Retina (tissue), 1 donor: ENCODE results near the gene ACAD10.
"Not testable (repeated sequence)": the region's sequence is repeated elsewhere in the genome, so short reads cannot be mapped to it uniquely, and the experiment has no call there.

Source experiments
- DNase-seq: peaks from one replicate; pipeline ENCODE4 v3.0.0-alpha.2; 2016

ACAD10 gene

DNA sequence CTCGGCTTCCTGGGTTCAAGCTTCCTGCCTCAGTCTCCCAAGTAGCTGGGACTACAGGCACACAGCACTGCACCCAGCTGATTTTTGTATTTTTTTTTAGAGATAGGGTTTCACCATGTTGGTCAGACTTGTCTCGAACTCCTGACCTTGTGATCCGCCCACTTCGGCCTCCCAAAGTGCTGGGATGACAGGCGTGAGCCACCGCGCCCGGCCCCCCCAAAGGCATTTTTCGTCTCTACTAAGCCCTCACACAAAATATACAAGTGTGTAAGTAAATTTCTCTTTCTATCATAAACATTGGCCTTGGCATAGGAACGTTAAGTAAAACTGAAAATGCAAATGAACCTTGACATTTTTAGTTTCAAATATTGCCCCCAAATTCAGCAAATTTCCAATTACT is 2.1 kb downstream of the ACAD10 start:
- DNase-seq = no peak

GRCh38 chr12:111691262-111691661 is 5.4 kb downstream of the ACAD10 start:
- no peak for DNase-seq

DNA sequence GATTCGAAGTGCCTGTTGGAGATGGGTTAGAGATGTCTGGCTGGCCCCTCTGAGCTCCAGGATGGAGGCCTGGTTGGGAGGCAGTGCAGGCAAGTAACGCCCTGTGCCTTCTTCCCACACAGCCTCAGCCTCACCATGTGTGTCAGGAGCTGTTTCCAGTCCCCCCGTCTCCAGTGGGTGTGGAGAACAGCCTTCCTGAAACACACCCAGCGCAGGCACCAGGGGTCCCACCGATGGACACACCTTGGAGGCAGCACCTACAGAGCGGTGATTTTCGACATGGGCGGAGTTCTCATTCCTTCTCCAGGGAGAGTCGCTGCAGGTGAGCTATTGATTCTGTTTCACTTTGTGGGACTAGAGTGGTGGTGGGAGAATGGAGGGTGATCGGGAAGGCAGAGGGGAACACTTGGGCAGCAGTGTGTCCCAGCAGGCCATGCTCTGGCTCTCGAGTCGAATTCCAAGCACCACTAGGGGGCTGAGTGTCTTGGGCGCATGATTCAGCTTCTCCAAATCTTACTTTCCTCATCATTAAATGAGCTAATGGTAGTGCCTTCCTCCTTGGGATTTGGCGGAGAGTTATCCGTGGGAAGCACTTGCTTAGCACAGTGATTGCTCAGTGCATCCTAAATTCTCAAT is 6.8 kb downstream of the ACAD10 start:
- DNase-seq = no peak

DNA sequence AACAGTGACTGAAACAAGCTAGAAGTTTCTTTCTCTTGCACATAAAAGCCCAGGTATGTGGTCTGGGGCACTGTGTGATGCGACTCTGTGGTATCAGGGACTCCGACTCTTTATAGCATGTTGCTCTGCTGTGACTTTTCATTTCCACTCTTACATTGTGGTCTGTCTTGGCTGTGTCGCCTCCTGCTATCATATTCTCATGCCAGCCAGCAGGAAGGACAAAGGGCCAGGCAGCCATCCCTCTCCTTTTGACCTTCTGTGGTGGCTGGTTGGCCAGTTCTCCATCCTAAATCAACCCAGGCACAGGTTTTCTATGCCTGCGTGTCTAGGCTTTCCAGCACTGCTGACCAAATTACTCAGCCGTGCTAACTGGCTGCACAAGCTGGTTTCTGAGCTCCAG is 8.0 kb downstream of the ACAD10 start:
- no peak for DNase-seq

GRCh38 chr12:111699962-111700361 is 14.1 kb downstream of the ACAD10 start:
- DNase-seq = no peak

DNA sequence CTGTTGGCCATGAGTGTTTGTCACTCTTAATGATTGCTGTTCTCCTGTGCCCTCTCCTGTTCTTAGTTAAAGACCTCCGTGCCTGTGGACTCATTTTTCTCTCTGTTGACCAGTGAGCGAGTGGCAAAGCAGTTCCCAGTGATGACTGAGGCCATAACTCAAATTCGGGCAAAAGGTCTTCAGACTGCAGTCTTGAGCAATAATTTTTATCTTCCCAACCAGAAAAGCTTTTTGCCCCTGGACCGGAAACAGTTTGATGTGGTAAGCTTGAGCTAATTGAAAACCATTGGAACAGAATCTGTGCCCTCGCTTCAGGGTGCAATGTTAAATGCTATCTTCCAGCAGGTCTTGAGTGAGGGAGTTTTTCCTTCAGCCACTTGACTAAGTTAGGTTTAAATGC is 19.8 kb downstream of the ACAD10 start:
- DNase-seq = no peak

DNA sequence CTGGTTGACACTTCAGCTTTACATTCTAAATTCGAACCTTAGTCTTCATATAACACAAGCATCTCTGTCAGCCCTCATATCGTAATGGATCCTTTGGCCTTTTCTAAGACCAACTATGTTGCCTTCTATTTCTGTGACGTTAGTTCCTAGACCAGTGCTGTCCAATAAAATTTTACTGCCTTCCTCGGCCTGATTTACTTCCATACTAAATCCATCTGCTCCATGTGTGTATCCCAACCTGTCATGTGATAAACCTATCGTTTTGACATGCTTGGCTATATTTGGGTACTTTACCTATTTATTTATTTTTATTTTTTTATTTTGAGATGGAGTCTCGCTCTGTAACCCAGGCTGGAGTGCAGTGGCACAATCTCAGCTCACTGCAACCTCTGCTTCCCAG is 20.3 kb downstream of the ACAD10 start:
- no peak for DNase-seq

DNA sequence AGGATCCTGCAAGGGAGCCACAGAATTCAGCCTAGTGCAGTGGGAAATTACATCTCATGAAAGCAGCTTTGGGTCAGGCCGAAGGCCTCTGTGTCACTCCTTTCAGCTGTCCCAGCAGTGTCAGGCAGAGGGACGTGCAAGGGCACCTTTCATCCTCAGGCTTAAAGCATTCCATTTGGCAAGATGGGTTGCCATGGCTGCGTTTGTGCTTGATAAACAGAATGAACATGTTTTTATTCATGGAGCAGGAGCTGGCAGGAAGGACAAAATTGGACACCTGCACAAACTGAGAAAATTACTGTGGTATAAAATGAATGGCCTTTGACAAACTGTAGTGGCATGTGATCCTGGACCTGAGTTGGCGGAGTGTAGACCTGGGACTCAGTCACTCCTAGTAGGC is 29.4 kb downstream of the ACAD10 start:
- DNase-seq = no peak

DNA sequence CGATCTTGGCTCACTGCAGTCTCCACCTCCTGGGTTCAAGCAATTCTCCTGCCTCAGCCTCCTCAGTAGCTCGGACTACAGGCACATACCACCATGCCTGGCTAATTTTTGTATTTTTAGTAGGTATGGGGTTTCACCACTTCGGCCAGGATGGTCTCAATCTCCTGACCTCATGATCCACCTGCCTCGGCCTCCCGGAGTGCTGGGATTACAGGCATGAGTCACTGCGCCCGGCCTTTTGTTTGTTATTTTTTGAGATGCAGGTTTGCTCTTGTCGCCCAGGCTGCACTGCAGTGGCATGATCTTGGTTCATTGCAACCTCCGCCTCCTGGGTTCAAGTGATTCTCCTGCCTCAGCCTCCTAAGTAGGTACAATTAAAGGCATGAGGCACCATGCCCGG is 33.5 kb downstream of the ACAD10 start:
- not testable (repeated sequence) for DNase-seq

- DNase-seq = no peak
Observed at GRCh38 chr12:111720457-111720856, 34.6 kb downstream of the ACAD10 start.

GRCh38 chr12:111723646-111724360 is 38.0 kb downstream of the ACAD10 start:
- not testable (repeated sequence) for DNase-seq

DNA sequence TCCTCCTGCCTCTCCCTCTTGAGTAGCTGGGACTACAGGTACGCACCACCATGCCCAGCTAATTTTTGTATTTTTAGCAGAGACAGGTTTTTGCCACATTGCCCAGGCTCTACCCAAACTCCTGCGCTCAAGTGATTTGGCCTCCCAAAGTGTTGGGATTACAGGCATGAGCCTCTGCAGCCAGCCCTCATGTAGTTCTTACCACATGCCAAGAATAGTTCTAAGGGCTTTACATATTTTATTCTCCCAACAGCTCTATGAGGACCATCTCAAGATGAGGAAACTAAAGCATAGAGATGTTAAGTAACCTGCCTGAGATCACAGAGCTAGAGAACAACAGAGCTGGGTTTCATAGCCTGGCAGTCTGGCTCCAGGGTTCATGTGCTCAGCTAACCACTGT is 42.9 kb downstream of the ACAD10 start:
- DNase-seq = no peak

DNA sequence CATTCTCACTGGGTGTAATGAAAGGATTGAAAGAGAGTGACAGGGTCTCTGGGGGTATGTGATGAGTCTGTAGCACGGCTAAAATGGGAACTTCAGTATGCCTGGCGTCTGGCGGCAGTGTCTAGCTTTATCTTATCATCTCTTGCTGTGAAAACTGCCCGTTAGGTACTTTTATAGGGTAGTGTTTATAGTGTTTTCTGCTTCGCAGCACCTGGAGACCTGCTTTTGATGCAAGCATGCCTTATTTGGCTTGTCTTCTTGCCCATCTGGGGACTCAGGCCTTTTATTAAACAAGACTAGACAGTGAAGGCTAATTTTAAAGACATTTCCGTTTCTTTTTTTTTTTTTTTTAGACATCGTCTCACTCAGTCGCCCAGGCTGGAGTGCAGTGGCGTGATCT is 44.6 kb downstream of the ACAD10 start:
- DNase-seq = no peak

DNA sequence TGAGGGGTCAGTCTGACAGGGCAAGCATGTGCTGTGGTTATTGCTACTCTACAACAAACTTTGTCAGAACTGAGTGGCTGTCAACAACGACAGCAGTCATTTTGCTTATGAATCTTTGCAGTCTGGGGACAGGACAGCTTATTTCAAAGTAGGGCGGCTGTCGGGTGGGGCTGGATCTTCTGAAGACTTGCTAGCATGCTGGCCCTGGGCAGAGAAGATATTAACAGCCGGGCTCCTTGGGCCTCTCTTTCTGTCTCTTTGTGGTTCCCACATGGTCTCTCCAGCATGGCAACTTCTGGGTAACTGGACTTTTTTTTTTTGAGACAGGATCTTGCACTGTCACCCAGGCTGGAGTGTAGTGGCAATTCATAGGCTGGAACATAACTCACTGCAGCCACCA is 46.9 kb downstream of the ACAD10 start:
- no peak for DNase-seq

GRCh38 chr12:111733340-111733915 is 47.6 kb downstream of the ACAD10 start:
- DNase-seq = no peak

DNA sequence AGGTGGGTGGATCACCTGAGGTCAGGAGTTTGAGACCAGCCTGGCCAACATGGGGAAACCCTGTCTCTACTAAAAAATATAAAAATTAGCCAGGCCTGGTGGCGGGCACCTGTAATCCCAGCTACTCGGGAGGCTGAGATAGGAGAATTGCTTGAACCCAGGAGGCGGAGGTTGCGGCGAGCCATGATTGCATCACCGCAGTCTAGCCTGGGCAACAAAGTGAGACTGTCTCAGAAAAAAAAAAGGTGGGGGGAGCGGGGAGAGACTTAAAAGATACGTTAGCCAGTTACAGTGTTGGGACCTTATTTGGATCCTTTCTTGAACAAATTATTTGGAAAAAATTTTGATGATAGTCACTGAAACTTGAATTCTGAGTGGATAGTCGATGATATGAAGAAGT is 53.7 kb downstream of the ACAD10 start:
- DNase-seq = not testable (repeated sequence)

- DNase-seq = no peak
Observed at GRCh38 chr12:111741235-111741812, 55.5 kb downstream of the ACAD10 start.

DNA sequence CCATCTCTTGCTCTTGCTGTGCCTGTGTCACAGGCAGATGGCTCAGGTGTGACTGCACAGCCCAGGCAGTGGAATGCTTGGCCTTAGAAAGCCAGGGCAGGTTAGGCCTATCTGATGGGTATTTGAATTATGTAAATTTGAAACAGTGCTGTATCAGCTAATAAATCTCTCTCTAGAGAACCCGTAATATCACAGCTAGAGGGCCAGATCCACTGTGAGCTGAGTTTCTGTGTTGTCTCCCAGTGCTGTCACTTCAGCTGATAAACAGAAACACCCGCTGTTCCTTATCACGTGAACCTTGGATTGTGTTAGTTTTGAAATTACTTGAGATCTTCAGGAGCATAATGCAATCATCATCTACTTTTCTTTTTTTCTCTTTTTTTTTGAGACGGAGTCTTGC is 59.4 kb downstream of the ACAD10 start:
- no peak for DNase-seq

GRCh38 chr12:111747333-111747732 is 61.5 kb downstream of the ACAD10 start:
- no peak for DNase-seq

DNA sequence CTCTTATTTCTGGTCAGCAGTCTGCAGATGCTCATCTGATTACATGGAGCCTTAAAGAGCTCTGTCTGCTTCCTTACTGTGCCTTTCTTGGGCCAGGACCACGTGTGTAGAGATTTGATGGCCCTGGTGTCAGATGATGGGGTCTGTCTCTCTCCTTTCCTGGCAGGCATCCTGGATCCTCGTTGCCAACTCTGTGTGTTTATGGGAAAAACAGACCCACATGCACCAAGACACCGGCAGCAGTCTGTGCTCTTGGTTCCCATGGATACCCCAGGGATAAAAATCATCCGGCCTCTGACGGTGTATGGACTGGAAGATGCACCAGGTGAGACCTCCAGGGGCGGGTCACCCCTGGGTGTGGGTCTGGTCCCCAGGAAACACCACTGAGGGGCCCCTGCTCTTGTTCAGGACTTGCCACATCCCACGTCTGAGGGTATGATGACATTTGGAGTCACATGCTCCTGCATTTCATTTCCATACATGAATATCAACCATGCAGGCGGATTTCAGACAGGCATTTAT is 62.4 kb downstream of the ACAD10 start:
- no peak for DNase-seq

- no peak for DNase-seq
Observed at GRCh38 chr12:111748867-111749266, 63.0 kb downstream of the ACAD10 start.

DNA sequence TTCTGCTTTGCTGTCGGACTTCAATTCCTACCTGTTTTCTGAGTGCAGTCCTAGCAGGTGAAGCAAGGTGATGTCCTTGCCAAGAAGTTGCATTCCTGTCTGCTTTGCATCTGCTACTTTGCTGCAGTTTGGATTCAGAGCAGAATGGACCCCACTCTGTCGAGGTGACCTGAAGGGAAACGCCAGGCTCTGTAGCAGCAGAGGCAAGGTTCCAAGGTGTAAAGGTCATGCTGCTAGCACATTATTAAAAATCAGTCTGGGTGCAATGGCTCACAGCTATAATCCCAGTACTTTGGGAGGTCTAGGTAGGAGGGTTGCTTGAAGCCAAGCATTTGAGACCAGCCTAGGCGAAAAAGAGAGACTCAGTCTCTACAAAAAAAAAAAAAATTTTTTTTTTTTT is 63.5 kb downstream of the ACAD10 start:
- DNase-seq = no peak

DNA sequence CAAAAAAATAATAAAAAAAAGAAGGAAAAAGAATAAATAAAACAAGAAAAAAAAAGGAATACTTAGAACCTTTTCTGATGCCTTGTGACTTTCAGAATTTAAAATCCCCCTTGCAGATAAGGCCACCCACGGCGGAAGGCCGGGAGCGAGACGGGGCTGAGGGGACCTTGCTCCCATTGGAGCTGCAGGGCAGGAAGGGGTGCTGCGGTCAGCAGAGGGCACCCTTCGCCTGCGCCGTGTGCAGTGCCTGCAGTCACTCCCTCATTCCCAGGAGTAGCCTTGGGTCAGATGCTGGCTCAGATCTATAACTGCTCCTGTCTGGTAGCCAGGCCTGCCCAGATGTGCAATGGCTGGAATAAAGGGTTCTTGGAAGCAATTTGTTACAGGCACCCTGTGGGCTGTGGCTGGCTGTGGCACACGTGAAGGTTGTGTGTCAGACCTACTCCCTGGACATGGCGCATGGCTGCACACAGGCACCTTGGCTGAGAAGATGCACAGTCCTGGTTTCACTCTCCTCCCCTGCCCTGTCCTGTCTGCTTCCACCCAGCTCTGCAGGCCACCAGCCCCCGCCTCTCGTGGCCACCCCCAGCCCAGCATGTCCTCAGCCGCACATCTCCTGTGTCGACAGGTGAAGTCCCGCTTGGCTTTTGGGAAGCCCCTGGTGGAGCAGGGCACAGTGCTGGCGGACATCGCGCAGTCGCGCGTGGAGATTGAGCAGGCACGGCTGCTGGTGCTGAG is 67.5 kb downstream of the ACAD10 start:
- peak; percentile 52 for DNase-seq
